Measurements from ENCODE around the gene CTSW. TPM values are rescaled to one million over a fixed set of nuclear protein-coding genes. Genes with fewer than 3 reads are reported as not detected.

The CTSW gene
- total and polyA plus RNA-seq, 7 experiments from 2014 or later = 24.9 to 148 (median 31.7) TPM

DNA sequence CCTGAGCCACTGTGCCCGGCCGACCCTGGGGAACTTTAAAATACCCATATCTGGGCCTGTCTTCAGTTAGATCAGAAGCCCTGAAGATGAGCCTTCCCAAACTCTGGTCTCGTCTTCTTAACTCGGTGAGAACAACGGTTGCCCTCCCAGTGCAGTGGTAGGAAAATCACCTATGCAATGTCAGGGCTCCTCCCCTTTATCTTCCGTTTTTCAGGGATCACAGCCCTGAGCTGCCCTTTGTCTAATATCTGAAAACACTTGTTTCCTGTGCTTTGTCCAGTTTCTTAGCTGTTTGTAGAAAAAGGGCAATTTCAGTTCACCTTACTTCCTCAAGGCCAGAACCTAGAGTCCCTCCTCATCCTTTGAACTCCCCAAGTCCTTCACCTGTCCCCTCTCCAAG is 49.0 kb downstream of the CTSW start:
- Histone ChIP-seq H3K27ac (ENCODE audit: low read depth, low read length) (peak overlapping the region; percentile 81), H3K9me3 (ENCODE audit: control insufficient read depth in 2 of 3, low read length in 3 of 3) (no peaks in the 10 kb centered on the region), H3K27me3 (ENCODE audit: control insufficient read depth in 2 of 2, insufficient read depth in 2 of 2, low read length in 2 of 2) (no peaks in the 10 kb centered on the region), H3K36me3 (ENCODE audit: control insufficient read depth in 2 of 3, insufficient read depth in 3 of 3, low read length in 3 of 3) (peaks cover 0 to 9% (median 0%) of the 10 kb centered on the region in 3 experiments), H3K4me3 (ENCODE audit: low read length) (no peak overlapping the region), H3K4me1 (ENCODE audit: control insufficient read depth in 2 of 2, insufficient read depth in 2 of 2, low read length in 2 of 2) (peaks cover 20 to 30% of the 10 kb centered on the region in 2 donors)
- intact Hi-C loops (cut with micrococcal nuclease) = loop anchor here (1.0 to 2.0 kb wide), 8 partner anchors 9 to 70 kb away; partner anchors contain the start of genes C11orf68 (in 2 of the 2), DRAP1 (in 2 of the 2), SART1 (in 2 of the 2) and CCDC85B (in 1 of the 2)
- Mint-ChIP-seq H3K9me3 (no peaks in the 10 kb centered on the region), H3K4me3 (peak overlapping the region; percentile 74 to 89 (median 80)), H3K36me3 (peaks cover 0 to 1% (median 0%) of the 10 kb centered on the region in 5 donors), H3K27ac (peak overlapping the region; percentile 92 to 98 (median 96)), H3K27me3 (no peaks in the 10 kb centered on the region), H3K4me1 (peaks cover 30 to 47% (median 32%) of the 10 kb centered on the region in 7 donors)
- ATAC-seq (no peak), DNase-seq (no peak)
- POLR2A ChIA-PET = interaction anchor here (1.0 to 2.8 kb wide), 11 partner anchors 11 to 217 kb away, joined by 3 to 32 read pairs (median 5); partner anchors contain the start of genes CCDC85B, FIBP, KAT5 and SART1
- CTCF ChIA-PET = interaction anchor here (1.2 to 1.7 kb wide), 4 partner anchors 38 to 44 kb away, joined by 3 to 7 read pairs (median 4); partner anchors contain the start of genes CCDC85B and FIBP

- CTCF ChIA-PET = interaction anchor here (0.5 to 1.8 kb wide), 3 partner anchors 47 to 139 kb away, joined by 3 to 6 read pairs (median 6); no protein-coding TSS in a partner anchor
- no peaks in the 10 kb centered on the region for H3K9me3 Mint-ChIP-seq
These were observed 52.3 kb downstream of the CTSW start for GRCh38 chr11:65931773-65932557.

GRCh38 chr11:65932558-65932919 is 52.9 kb downstream of the CTSW start:
- ATAC-seq (no peak), DNase-seq (no peak)
- Mint-ChIP-seq H3K9me3 (no peaks in the 10 kb centered on the region), H3K4me1 (peaks cover 21 to 34% (median 24%) of the 10 kb centered on the region in 7 donors), H3K27me3 (peaks cover 0 to 4% (median 0%) of the 10 kb centered on the region in 5 donors), H3K27ac (peak overlapping the region in 2 of 9 donors; percentile 10 to 61), H3K36me3 (peaks cover 0 to 1% (median 0%) of the 10 kb centered on the region in 5 donors), H3K4me3 (no peak overlapping the region)
- H3K27ac ChIP-seq (ENCODE audit: low read depth, low read length) = no peak overlapping the region
- peaks cover 15 to 23% of the 10 kb centered on the region in 2 donors for H3K4me1 ChIP-seq (ENCODE audit: control insufficient read depth in 2 of 2, insufficient read depth in 2 of 2, low read length in 2 of 2)
- no peaks in the 10 kb centered on the region for H3K9me3 ChIP-seq (ENCODE audit: control insufficient read depth in 2 of 3, low read length in 3 of 3)
- H3K36me3 ChIP-seq (ENCODE audit: control insufficient read depth in 2 of 3, insufficient read depth in 3 of 3, low read length in 3 of 3) = no peaks in the 10 kb centered on the region
- H3K27me3 ChIP-seq (ENCODE audit: control insufficient read depth in 2 of 2, insufficient read depth in 2 of 2, low read length in 2 of 2) = no peaks in the 10 kb centered on the region
- ChIA-PET CTCF (interaction anchor here (0.5 to 1.8 kb wide), 2 partner anchors 48 to 139 kb away, joined by 3 to 6 read pairs; no protein-coding TSS in a partner anchor), POLR2A (interaction anchor here (0.8 to 2.9 kb wide), 6 partner anchors 10 to 73 kb away, joined by 3 to 15 read pairs (median 6); partner anchors contain the start of genes CCDC85B, FIBP and MUS81)
- H3K4me3 ChIP-seq (ENCODE audit: low read length) = no peak overlapping the region
- intact Hi-C loops (cut with micrococcal nuclease) = no loop called here

More at GRCh38 chr11:65931773-65932557, 52.3 kb downstream of the CTSW start:
- peaks cover 20 to 29% of the 10 kb centered on the region in 2 donors for H3K4me1 ChIP-seq (ENCODE audit: control insufficient read depth in 2 of 2, insufficient read depth in 2 of 2, low read length in 2 of 2)
- ATAC-seq = no peak
- H3K4me3 ChIP-seq (ENCODE audit: low read length) = no peak overlapping the region
- POLR2A ChIA-PET = interaction anchor here (0.8 to 2.9 kb wide), 5 partner anchors 10 to 72 kb away, joined by 3 to 15 read pairs (median 6); partner anchors contain the start of genes CCDC85B, FIBP and MUS81
- H3K27me3 Mint-ChIP-seq = no peaks in the 10 kb centered on the region
- intact Hi-C loops (cut with micrococcal nuclease) = no loop called here
- H3K4me1 Mint-ChIP-seq = peaks cover 26 to 40% (median 30%) of the 10 kb centered on the region in 7 donors
- H3K27me3 ChIP-seq (ENCODE audit: control insufficient read depth in 2 of 2, insufficient read depth in 2 of 2, low read length in 2 of 2) = no peaks in the 10 kb centered on the region
- H3K27ac ChIP-seq (ENCODE audit: low read depth, low read length) = no peak overlapping the region
- H3K36me3 Mint-ChIP-seq = peaks cover 0 to 1% (median 0%) of the 10 kb centered on the region in 5 donors
- no peak overlapping the region for H3K4me3 Mint-ChIP-seq
- no peak for DNase-seq
- H3K27ac Mint-ChIP-seq = peak overlapping the region in 5 of 9 donors; percentile 10 to 77 (median 61)
- H3K9me3 ChIP-seq (ENCODE audit: control insufficient read depth in 2 of 3, low read length in 3 of 3) = no peaks in the 10 kb centered on the region
- no peaks in the 10 kb centered on the region for H3K36me3 ChIP-seq (ENCODE audit: control insufficient read depth in 2 of 3, insufficient read depth in 3 of 3, low read length in 3 of 3)

Other genes with a start within 250 kb of the CTSW start
- 100 to 1,000 TPM; 145 to 249 (median 198) TPM for gene SIPA1, start 241.7 kb upstream of the CTSW start, total RNA-seq
- gene SIPA1, start 241.7 kb upstream of the CTSW start, polyA plus RNA-seq = 100 to 1,000 TPM in 1 of 2 donors, 10 to 100 TPM in 1; 90.3 to 184 TPM
- gene RELA, start 216.9 kb upstream of the CTSW start, total RNA-seq = 100 to 1,000 TPM; 106 to 303 (median 165) TPM
- 10 to 100 TPM; 54.6 to 73.0 TPM for gene RELA, start 216.9 kb upstream of the CTSW start, polyA plus RNA-seq
- gene KAT5, start 167.6 kb upstream of the CTSW start, total RNA-seq = 100 to 1,000 TPM in 4 of 5 experiments, 10 to 100 TPM in 1; 68.6 to 133 (median 113) TPM
- gene KAT5, start 167.6 kb upstream of the CTSW start, polyA plus RNA-seq = 10 to 100 TPM; 36.8 to 56.8 TPM
- 10 to 100 TPM; 41.8 to 94.0 (median 82.0) TPM for gene RNASEH2C, start 159.0 kb upstream of the CTSW start, total RNA-seq
- 10 to 100 TPM; 40.2 to 80.3 TPM for gene RNASEH2C, start 159.0 kb upstream of the CTSW start, polyA plus RNA-seq
- gene AP5B1, start 98.9 kb upstream of the CTSW start, total RNA-seq = 10 to 100 TPM; 21.5 to 31.0 (median 23.5) TPM
- gene AP5B1, start 98.9 kb upstream of the CTSW start, polyA plus RNA-seq = 10 to 100 TPM in 1 of 2 donors, 1 to 10 TPM in 1; 8.8 to 19.2 TPM
- gene OVOL1, start 92.8 kb upstream of the CTSW start, total RNA-seq = not detected
- not detected for gene OVOL1, start 92.8 kb upstream of the CTSW start, polyA plus RNA-seq
- gene SNX32, start 45.9 kb upstream of the CTSW start, total RNA-seq = 1 to 10 TPM in 3 of 5 experiments, under 1 TPM in 2; 0.81 to 2.0 (median 1.1) TPM
- gene SNX32, start 45.9 kb upstream of the CTSW start, polyA plus RNA-seq = under 1 TPM; 0.38 to 0.60 TPM
- gene CFL1, start 21.7 kb upstream of the CTSW start, total RNA-seq = 1,000 to 10,000 TPM in 1 of 5 experiments, 100 to 1,000 TPM in 4; 403 to 1,550 (median 533) TPM
- gene CFL1, start 21.7 kb upstream of the CTSW start, polyA plus RNA-seq = 1,000 to 10,000 TPM; 2,039 to 2,314 TPM
- 100 to 1,000 TPM in 2 of 5 experiments, 10 to 100 TPM in 3; 51.8 to 117 (median 97.7) TPM for gene MUS81, start 19.4 kb upstream of the CTSW start, total RNA-seq
- 10 to 100 TPM; 18.3 to 33.0 TPM for gene MUS81, start 19.4 kb upstream of the CTSW start, polyA plus RNA-seq
- gene EFEMP2, start 7.0 kb upstream of the CTSW start, total RNA-seq = 10 to 100 TPM in 3 of 5 experiments, 1 to 10 TPM in 2; 5.9 to 16.0 (median 12.7) TPM
- under 1 TPM; 0.40 to 0.60 TPM for gene EFEMP2, start 7.0 kb upstream of the CTSW start, polyA plus RNA-seq
- 10 to 100 TPM; 25.9 to 72.1 (median 43.4) TPM for gene FIBP, start 8.6 kb downstream of the CTSW start, total RNA-seq
- gene FIBP, start 8.6 kb downstream of the CTSW start, polyA plus RNA-seq = 10 to 100 TPM; 60.0 to 78.3 TPM
- 10 to 100 TPM; 21.1 to 52.1 (median 23.6) TPM for gene CCDC85B, start 10.8 kb downstream of the CTSW start, total RNA-seq
- gene CCDC85B, start 10.8 kb downstream of the CTSW start, polyA plus RNA-seq = 10 to 100 TPM; 59.0 to 85.0 TPM
- gene FOSL1, start 20.6 kb downstream of the CTSW start, total RNA-seq = 10 to 100 TPM in 1 of 5 experiments, 1 to 10 TPM in 2, not detected in 2; 2.8 to 25.7 (median 4.0) TPM
- gene FOSL1, start 20.6 kb downstream of the CTSW start, polyA plus RNA-seq = not detected
- 10 to 100 TPM; 18.5 to 62.2 (median 40.4) TPM for gene C11orf68, start 39.2 kb downstream of the CTSW start, total RNA-seq
- gene C11orf68, start 39.2 kb downstream of the CTSW start, polyA plus RNA-seq = 100 to 1,000 TPM in 1 of 2 donors, 10 to 100 TPM in 1; 74.1 to 104 TPM
- 100 to 1,000 TPM in 1 of 5 experiments, 10 to 100 TPM in 4; 72.6 to 166 (median 81.9) TPM for gene DRAP1, start 39.6 kb downstream of the CTSW start, total RNA-seq
- 10 to 100 TPM; 87.7 to 89.3 TPM for gene DRAP1, start 39.6 kb downstream of the CTSW start, polyA plus RNA-seq
- gene TSGA10IP, start 65.6 kb downstream of the CTSW start, total RNA-seq = under 1 TPM in 1 of 5 experiments, not detected in 4; 0.64 TPM
- gene TSGA10IP, start 65.6 kb downstream of the CTSW start, polyA plus RNA-seq = not detected
- 100 to 1,000 TPM in 1 of 5 experiments, 10 to 100 TPM in 4; 65.9 to 102 (median 90.8) TPM for gene SART1, start 81.9 kb downstream of the CTSW start, total RNA-seq
- gene SART1, start 81.9 kb downstream of the CTSW start, polyA plus RNA-seq = 10 to 100 TPM; 27.9 to 66.6 TPM
- gene EIF1AD, start 122.3 kb downstream of the CTSW start, total RNA-seq = 100 to 1,000 TPM in 1 of 5 experiments, 10 to 100 TPM in 4; 49.9 to 114 (median 66.7) TPM
- 10 to 100 TPM; 17.7 to 25.3 TPM for gene EIF1AD, start 122.3 kb downstream of the CTSW start, polyA plus RNA-seq
- gene BANF1, start 122.7 kb downstream of the CTSW start, total RNA-seq = 100 to 1,000 TPM in 2 of 5 experiments, 10 to 100 TPM in 3; 54.5 to 234 (median 99.4) TPM
- 100 to 1,000 TPM; 192 to 203 TPM for gene BANF1, start 122.7 kb downstream of the CTSW start, polyA plus RNA-seq
- gene CST6, start 132.2 kb downstream of the CTSW start, total RNA-seq = under 1 TPM in 1 of 5 experiments, not detected in 4; 0.42 TPM
- gene CST6, start 132.2 kb downstream of the CTSW start, polyA plus RNA-seq = not detected
- 1 to 10 TPM in 2 of 5 experiments, not detected in 3; 1.4 to 4.2 TPM for gene CATSPER1, start 146.6 kb downstream of the CTSW start, total RNA-seq
- gene CATSPER1, start 146.6 kb downstream of the CTSW start, polyA plus RNA-seq = not detected
- gene GAL3ST3, start 169.3 kb downstream of the CTSW start, total RNA-seq = not detected
- not detected for gene GAL3ST3, start 169.3 kb downstream of the CTSW start, polyA plus RNA-seq
- 100 to 1,000 TPM; 163 to 248 (median 206) TPM for gene SF3B2, start 172.5 kb downstream of the CTSW start, total RNA-seq
- 100 to 1,000 TPM in 1 of 2 donors, 10 to 100 TPM in 1; 81.8 to 140 TPM for gene SF3B2, start 172.5 kb downstream of the CTSW start, polyA plus RNA-seq
- gene PACS1, start 190.4 kb downstream of the CTSW start, total RNA-seq = 100 to 1,000 TPM; 100 to 314 (median 252) TPM
- 100 to 1,000 TPM in 1 of 2 donors, 10 to 100 TPM in 1; 48.0 to 116 TPM for gene PACS1, start 190.4 kb downstream of the CTSW start, polyA plus RNA-seq

Measured in naive thymus-derived CD4-positive, alpha-beta T cell (primary cell).